ENCODE data around the gene PLA2G6. TPM values are rescaled to one million over a fixed set of nuclear protein-coding genes. Genes with fewer than 3 reads are reported as not detected.

The PLA2G6 gene
- total RNA-seq, 1 experiment from 2014 or later, result 36.0 TPM

- TF ChIP-seq REST (IDR thresholded peaks at IDR 0.05; ENCODE audit: low read depth) (no peak), JUND (IDR thresholded peaks at IDR 0.05) (no peak), ATF3 (IDR thresholded peaks at IDR 0.05) (no peak), ZNF274 (IDR thresholded peaks at IDR 0.05; ENCODE audit: low read depth, low read length) (no peak), TCF7L2 (IDR thresholded peaks at IDR 0.05; ENCODE audit: borderline replicate concordance, extremely low read depth, insufficient read depth, insufficient read length) (no peak), SRF (IDR thresholded peaks at IDR 0.05; ENCODE audit: low read depth) (no peak), SP1 (IDR thresholded peaks at IDR 0.05; ENCODE audit: low read depth) (no peak), ZBTB33 (IDR thresholded peaks at IDR 0.05; ENCODE audit: extremely low read depth, insufficient replicate concordance, low read length) (no peak)
Measured at GRCh38 chr22:38202437-38203089, 20.9 kb upstream of the PLA2G6 start (continued).
